GM12892 (cell line): ENCODE data around the gene ZNF488.
"Not testable (repeated sequence)": the region's sequence is repeated elsewhere in the genome, so short reads cannot be mapped to it uniquely, and the experiment has no call there.

ENCODE experiments used
- DNase-seq: peaks from one replicate; pipeline ENCODE4 v3.0.0; 2011; ENCODE audit not compliant: insufficient read length
- FAIRE-seq: peaks from 2 replicates; lab custom pipeline; 2011; peaks lifted over from hg19 to GRCh38; lab: Jason Lieb, UNC
- POLR2A ChIP-seq: IDR thresholded peaks from 2 replicates; pipeline ENCODE4 v1.6.1; 2011; ENCODE audit warnings: low read depth, low read length, control low read depth
- POLR2AphosphoS5 ChIP-seq: IDR thresholded peaks from 2 replicates; pipeline ENCODE4 v1.6.1; 2011; ENCODE audit warnings: low read depth, low read length, control low read depth
- TAF1 ChIP-seq: IDR thresholded peaks from 2 replicates; pipeline ENCODE4 v1.6.1; 2011; ENCODE audit warnings: low read depth, mild to moderate bottlenecking, control low read depth, low read length, borderline replicate concordance

Gene ZNF488

DNA sequence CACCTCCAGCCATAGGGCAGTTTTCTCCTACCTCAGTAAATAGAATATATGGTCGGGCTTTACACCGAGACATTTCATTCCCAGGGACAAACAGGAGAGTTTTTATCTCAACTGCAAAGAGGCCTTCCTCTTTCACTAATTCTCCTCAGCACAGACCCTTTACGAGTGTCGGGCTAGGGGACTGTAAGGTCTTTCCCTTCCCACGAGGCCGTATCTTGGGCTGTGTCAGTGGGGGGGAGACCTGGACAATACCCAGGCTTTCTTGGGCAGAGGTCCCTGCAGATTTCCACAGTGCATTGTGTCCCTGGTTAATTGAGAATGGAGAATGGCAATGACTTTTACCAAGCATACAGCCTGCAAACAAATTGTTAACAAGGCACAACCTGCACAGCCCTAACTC is 13.2 kb upstream of the ZNF488 start:
- DNase-seq = no peak
- no peak for FAIRE-seq
- TF ChIP-seq POLR2A = no peak
- no peak for TF ChIP-seq POLR2AphosphoS5
- TF ChIP-seq TAF1 = no peak

GRCh38 chr10:47396311-47396717 is 12.2 kb upstream of the ZNF488 start:
- FAIRE-seq (no peak), DNase-seq (no peak)
- no peak for TF ChIP-seq POLR2AphosphoS5
- TF ChIP-seq POLR2A = no peak
- TF ChIP-seq TAF1 = no peak

GRCh38 chr10:47389619-47390018 is 5.5 kb upstream of the ZNF488 start:
- no peak for TF ChIP-seq TAF1
- no peak for TF ChIP-seq POLR2A
- DNase-seq = no peak
- no peak for FAIRE-seq

DNA sequence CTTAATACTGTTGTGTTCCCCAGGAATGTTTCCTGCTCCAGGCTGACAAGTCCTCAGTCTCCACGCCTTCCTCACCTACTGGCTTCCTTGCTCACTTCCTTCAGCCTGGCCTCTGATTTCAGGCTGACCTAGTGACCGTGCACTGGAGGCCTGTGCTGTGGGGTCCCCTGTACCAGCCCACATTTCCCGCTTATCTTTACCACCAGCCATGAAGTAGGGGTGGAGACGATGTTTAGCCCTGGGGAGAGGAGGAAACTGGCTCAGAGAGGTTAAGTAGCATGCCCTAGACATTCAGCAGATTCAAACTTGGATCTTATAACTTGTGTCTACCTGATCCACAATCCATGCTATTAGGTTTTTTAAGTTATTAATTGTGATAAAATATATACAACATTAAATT is 4.8 kb upstream of the ZNF488 start:
- no peak for DNase-seq

DNA sequence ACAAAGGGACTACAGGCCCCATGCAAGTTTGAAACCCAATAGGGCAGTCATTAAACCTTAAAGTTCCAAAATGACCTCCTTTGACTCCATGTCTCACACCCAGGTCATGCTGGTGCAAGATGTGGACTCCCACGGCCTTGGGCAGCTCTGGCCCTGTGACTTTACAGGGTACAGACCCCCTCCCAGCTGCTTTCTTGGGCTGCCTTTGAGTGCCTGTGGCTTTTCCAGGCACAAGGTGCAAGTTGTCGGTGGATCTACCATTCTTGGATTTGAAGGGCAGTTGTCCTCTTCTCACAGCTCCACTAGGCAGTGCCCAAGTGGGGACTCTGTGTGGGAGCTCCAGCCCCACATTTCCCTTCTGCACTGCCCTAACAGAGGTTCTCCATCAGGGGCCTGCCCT is 2.0 kb upstream of the ZNF488 start:
- FAIRE-seq = not testable (repeated sequence)

More for the DNA sequence above, 4.8 kb upstream of the ZNF488 start:
- TF ChIP-seq TAF1 (no peak), POLR2AphosphoS5 (no peak), POLR2A (no peak)
- no peak for FAIRE-seq

DNA sequence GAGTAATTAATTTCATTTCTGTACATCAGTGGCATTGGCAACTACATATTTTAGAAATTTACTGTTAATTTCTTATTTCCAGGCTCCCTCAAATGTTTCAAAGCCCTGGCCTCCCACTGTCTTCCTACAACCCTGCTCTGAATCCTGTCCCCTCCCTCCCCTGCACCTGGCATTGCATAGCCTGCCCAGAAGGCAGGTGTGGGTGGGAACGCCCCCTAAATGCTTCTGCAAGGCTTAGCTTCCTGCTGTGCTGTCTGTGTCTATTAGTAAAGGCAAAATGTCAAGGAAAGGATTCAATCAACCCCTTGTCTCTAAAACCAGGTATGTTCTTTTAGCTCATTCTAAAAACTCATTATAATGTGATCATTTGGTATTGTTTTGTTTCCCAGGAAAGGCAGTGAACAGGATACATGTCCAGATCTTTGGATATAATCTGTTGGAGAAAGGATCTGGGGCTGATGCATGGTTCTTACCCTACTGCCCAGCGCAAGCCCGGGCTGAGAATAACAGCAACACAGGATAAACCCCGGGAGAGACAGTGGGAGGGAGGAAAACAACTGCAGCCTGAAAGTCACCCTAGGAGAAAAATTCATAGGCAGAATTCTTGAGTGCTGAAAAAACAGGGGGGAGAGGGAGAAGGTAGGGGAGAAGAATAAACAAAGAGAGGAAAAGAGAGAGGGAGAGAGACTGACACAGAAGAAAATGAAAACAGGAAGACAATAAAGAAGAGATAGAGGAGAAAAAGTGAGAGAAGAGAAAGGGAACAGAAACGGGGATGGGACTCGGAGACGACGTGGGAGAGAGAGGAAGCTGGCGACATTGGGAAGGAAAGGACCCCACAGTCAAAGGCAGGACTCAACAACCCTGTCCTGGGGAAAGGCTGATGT is 589 bp downstream of the ZNF488 start:
- no peak for TF ChIP-seq POLR2AphosphoS5
- no peak for TF ChIP-seq TAF1
- DNase-seq (no peak), FAIRE-seq (no peak)

More for the DNA sequence above, 2.0 kb upstream of the ZNF488 start:
- not testable (repeated sequence) for DNase-seq

- FAIRE-seq (no peak), DNase-seq (no peak)
- no peak for TF ChIP-seq TAF1
- TF ChIP-seq POLR2A = no peak
- no peak for TF ChIP-seq POLR2AphosphoS5
Measured at GRCh38 chr10:47381427-47382379, 2.4 kb downstream of the ZNF488 start.

DNA sequence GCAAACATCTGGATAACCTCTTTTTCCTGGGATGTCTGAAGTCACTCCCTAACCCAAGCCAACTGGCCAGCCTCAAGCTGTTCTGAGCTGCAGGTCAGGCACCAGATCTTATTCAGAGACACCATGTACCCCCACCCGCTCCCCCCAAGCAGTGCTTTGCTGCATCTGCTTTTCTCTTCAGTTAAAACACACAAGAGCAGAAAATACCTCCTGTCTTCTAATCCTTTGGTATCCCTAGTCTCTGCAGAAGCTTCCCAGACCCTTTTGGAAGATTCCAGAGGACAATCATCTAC is 3.0 kb downstream of the ZNF488 start:
- FAIRE-seq (no peak), DNase-seq (no peak)

DNA sequence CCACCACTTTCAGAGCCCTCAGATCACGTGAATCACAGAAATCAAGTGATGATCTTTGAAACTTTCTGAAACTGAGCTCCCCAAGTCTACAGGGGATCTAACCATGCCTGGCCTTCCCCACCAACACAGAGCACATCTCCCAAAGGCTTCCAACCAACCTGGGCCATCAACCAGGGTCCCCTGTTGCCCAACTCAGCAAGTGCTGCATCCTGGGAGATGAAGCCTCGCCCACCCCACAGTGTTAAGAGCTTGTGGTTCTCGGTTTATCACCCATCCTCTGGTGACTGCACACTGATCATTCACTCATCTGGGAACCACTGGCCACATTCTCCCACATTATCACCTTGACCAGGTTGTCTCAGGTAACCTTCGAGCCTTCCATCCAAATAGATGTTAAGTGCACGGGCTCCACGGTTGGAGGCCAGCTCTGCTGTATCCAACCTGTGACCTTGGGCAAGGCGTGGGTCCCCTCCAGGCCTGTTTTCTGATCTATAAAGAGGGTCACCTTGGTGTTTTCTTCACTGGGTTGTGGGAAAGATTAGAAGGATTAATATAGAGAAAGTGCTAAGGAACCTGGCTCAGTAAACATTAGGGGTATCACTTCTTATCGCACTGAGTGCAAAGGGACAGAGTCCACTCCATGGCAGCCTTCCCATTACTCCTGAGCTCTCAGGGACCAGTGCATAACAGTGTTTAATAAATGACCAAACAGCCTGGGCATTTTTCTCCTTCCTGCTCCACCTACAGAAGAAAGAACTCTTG is 3.6 kb downstream of the ZNF488 start:
- FAIRE-seq (no peak), DNase-seq (no peak)
- TF ChIP-seq TAF1 (no peak), POLR2A (no peak), POLR2AphosphoS5 (no peak)

More for the DNA sequence above, 3.0 kb downstream of the ZNF488 start:
- no peak for TF ChIP-seq TAF1
- TF ChIP-seq POLR2AphosphoS5 = no peak
- no peak for TF ChIP-seq POLR2A

DNA sequence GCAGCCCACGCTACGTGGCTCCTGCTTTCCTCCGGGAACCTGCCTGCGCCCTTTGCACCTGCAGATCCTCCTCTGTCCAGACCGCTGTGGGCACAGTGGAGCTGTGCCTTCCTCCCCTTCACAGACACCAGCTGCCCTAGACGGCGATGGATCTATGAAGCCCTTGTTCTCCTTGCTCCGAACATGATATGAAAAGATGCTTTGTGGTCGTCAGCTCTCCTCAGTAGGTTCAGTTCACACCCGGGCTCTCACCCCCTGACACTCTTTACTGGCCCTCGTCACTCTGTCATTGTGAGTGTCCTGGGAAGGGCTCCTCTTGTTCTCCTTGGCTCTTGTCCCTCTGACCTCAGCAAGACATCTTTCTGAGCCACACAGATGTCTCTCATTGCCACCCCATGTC is 4.2 kb downstream of the ZNF488 start:
- TF ChIP-seq POLR2AphosphoS5 = no peak
- TF ChIP-seq POLR2A = no peak
- no peak for TF ChIP-seq TAF1
- no peak for FAIRE-seq
- DNase-seq = no peak

DNA sequence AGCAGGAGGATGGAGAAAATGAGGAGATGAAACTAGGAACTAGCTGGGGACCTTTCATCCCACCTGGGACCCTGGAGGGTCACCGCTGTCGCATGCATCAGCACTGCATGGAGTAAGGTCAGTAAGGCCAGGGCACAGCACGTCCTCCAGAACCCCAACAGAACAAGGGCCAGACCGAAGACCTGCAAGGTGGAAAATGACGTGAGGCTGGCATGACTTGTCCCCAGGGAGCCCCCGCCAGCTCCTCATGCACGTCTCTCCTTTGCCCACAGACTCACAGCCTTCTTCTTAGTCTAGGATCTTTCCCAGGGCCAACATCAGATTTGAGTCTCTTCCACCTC is 4.7 kb downstream of the ZNF488 start:
- FAIRE-seq (no peak), DNase-seq (no peak)
- no peak for TF ChIP-seq POLR2A
- no peak for TF ChIP-seq TAF1
- no peak for TF ChIP-seq POLR2AphosphoS5
